ENCODE measurements around the gene ZNF287.
A peak's percentile ranks its signal among the peaks of the same experiment; 100 is the strongest.
"Not testable (repeated sequence)": the region's sequence is repeated elsewhere in the genome, so short reads cannot be mapped to it uniquely, and the experiment has no call there.

The ZNF287 gene

GRCh38 chr17:16534236-16534635 lies 34.8 kb downstream of the ZNF287 start:
- H3K27ac ChIP-seq = no peak overlapping the region
- no peak for DNase-seq (ENCODE audit: low spot score)
- no peak for TF ChIP-seq CTCF (IDR thresholded peaks at IDR 0.05)
- no peak overlapping the region for H3K4me3 ChIP-seq

- no peak for DNase-seq (ENCODE audit: low spot score)
- Histone ChIP-seq H3K4me3 (no peak overlapping the region), H3K27ac (no peak overlapping the region)
- no peak for TF ChIP-seq CTCF (IDR thresholded peaks at IDR 0.05)
Measured at GRCh38 chr17:16529906-16530305, 39.1 kb downstream of the ZNF287 start.

GRCh38 chr17:16527298-16527697 lies 41.7 kb downstream of the ZNF287 start:
- H3K27ac ChIP-seq = no peak overlapping the region
- DNase-seq (ENCODE audit: low spot score) = no peak

GRCh38 chr17:16525556-16525955 lies 43.4 kb downstream of the ZNF287 start:
- not testable (repeated sequence) for DNase-seq (ENCODE audit: low spot score); H3K27ac ChIP-seq; H3K4me3 ChIP-seq

More at GRCh38 chr17:16527298-16527697, 41.7 kb downstream of the ZNF287 start:
- TF ChIP-seq CTCF (IDR thresholded peaks at IDR 0.05) = no peak
- H3K4me3 ChIP-seq = no peak overlapping the region

- no peak overlapping the region for H3K4me3 ChIP-seq
- peak; percentile 84 for DNase-seq (ENCODE audit: low spot score)
- TF ChIP-seq CTCF (IDR thresholded peaks at IDR 0.05) = peak; percentile 70
- no peak overlapping the region for H3K27ac ChIP-seq
Measured at GRCh38 chr17:16521070-16521727, 47.8 kb downstream of the ZNF287 start.

GRCh38 chr17:16519021-16519420 lies 50.0 kb downstream of the ZNF287 start:
- no peak overlapping the region for H3K4me3 ChIP-seq
- TF ChIP-seq CTCF (IDR thresholded peaks at IDR 0.05) = no peak
- no peak overlapping the region for H3K27ac ChIP-seq
- DNase-seq (ENCODE audit: low spot score) = no peak

- no peak for DNase-seq (ENCODE audit: low spot score)
- no peak for TF ChIP-seq CTCF (IDR thresholded peaks at IDR 0.05)
- Histone ChIP-seq H3K27ac (no peak overlapping the region), H3K4me3 (no peak overlapping the region)
Measured at GRCh38 chr17:16517477-16517876, 51.5 kb downstream of the ZNF287 start.

All from coronary artery (tissue), 2 donors.